ENCODE measurements around the gene THOC7. TPM values are rescaled to one million over a fixed set of nuclear protein-coding genes. Genes with fewer than 3 reads are reported as not detected.

Gene THOC7
- total RNA-seq, 3 donors from 2014 or later = 61.9 to 62.9 (median 62.2) TPM

- TF ChIP-seq, protein P1, sequence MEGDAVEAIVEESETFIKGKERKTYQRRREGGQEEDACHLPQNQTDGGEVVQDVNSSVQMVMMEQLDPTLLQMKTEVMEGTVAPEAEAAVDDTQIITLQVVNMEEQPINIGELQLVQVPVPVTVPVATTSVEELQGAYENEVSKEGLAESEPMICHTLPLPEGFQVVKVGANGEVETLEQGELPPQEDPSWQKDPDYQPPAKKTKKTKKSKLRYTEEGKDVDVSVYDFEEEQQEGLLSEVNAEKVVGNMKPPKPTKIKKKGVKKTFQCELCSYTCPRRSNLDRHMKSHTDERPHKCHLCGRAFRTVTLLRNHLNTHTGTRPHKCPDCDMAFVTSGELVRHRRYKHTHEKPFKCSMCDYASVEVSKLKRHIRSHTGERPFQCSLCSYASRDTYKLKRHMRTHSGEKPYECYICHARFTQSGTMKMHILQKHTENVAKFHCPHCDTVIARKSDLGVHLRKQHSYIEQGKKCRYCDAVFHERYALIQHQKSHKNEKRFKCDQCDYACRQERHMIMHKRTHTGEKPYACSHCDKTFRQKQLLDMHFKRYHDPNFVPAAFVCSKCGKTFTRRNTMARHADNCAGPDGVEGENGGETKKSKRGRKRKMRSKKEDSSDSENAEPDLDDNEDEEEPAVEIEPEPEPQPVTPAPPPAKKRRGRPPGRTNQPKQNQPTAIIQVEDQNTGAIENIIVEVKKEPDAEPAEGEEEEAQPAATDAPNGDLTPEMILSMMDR (IDR thresholded peaks at IDR 0.05) = no peak
- no peak for TF ChIP-seq POLR2AphosphoS5 (IDR thresholded peaks at IDR 0.05)
- Histone ChIP-seq H3K27ac (no peak overlapping the region), H3K4me3 (no peak overlapping the region), H3K36me3 (no peaks in the 10 kb centered on the region), H3K27me3 (no peaks in the 10 kb centered on the region), H3K4me1 (no peaks in the 10 kb centered on the region), H3K9me3 (no peaks in the 10 kb centered on the region)
- intact Hi-C loops (cut with DNase I; ENCODE audit: low total_unique reads) = no loop called here
- DNase-seq (ENCODE audit: low spot score in 2 of 2) = no peak
Observed at GRCh38 chr3:63798544-63798943, 65.1 kb downstream of the THOC7 start.

DNA sequence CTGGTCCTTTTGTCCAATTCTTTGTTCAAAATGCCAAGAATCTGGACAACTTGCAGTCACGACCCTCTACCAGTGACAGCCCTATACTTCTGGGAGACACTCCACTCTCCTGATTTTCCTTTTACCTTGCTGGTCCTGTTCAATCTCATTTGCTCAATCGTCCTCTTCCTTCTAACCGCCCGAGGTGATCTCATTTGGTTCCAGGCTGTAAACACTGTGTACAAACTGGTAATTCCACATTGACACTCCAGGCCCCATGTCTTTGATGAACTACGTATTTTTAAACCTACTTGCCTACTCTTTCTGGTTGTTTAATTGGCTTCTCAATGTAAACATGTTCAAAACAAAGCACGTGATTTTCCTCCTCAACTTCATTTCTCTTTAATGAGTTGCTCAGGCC lies 68.2 kb downstream of the THOC7 start:
- no peak overlapping the region for H3K4me3 ChIP-seq
- intact Hi-C loops (cut with DNase I; ENCODE audit: low total_unique reads) = no loop called here
- no peaks in the 10 kb centered on the region for H3K27me3 ChIP-seq
- TF ChIP-seq, protein P1 (IDR thresholded peaks at IDR 0.05) = no peak
- TF ChIP-seq POLR2A (IDR thresholded peaks at IDR 0.05) = no peak
- DNase-seq (ENCODE audit: low spot score in 2 of 2) = no peak
- H3K4me1 ChIP-seq = no peaks in the 10 kb centered on the region
- H3K9me3 ChIP-seq = no peaks in the 10 kb centered on the region
- H3K27ac ChIP-seq = no peak overlapping the region
- no peaks in the 10 kb centered on the region for H3K36me3 ChIP-seq

DNA sequence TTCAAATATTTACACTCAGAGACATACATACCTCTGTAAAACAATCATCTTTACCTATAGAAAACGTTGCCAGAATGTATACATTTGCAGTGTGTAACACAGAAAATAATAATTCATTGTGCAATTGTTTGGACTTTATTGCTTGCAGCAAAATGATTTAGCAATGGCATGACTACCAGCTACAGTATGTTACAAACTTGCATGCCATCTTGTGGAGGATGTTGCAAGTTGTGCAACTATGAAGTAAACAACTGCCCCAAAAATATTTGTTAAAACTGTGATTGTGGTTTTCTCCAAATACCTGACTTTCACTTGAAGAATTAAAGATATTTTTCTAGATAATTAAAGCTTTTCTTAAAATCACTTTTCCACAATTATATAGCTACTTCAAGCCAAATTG lies 71.6 kb downstream of the THOC7 start:
- Histone ChIP-seq H3K4me1 (no peaks in the 10 kb centered on the region), H3K4me3 (no peak overlapping the region), H3K27ac (no peak overlapping the region), H3K36me3 (no peaks in the 10 kb centered on the region), H3K27me3 (no peaks in the 10 kb centered on the region), H3K9me3 (no peaks in the 10 kb centered on the region)
- no peak for DNase-seq (ENCODE audit: low spot score in 2 of 2)
- intact Hi-C loops (cut with DNase I; ENCODE audit: low total_unique reads) = no loop called here
- TF ChIP-seq POLR2AphosphoS5 (IDR thresholded peaks at IDR 0.05) (no peak), POLR2A (IDR thresholded peaks at IDR 0.05) (no peak)
- TF ChIP-seq, protein P1 (IDR thresholded peaks at IDR 0.05) = peak in 2 of 3 donors; percentile 19 to 35

Other genes starting within 250 kb of the THOC7 start
- not detected for gene SNTN, start 211.1 kb downstream of the THOC7 start, total RNA-seq
- not detected for gene C3orf49, start 44.5 kb downstream of the THOC7 start, total RNA-seq
- gene ATXN7, start 62 bp upstream of the THOC7 start, total RNA-seq = 10 to 100 TPM; 37.4 to 56.2 (median 47.9) TPM
- not detected for gene SCAANT1, start 48.6 kb upstream of the THOC7 start, total RNA-seq
- 10 to 100 TPM; 60.9 to 74.7 (median 69.8) TPM for gene PSMD6, start 159.7 kb upstream of the THOC7 start, total RNA-seq